ENCODE data around the gene GSDMA. TPM values are rescaled to one million over a fixed set of nuclear protein-coding genes. Genes with fewer than 3 reads are reported as not detected.
"Not testable (repeated sequence)": the region's sequence is repeated elsewhere in the genome, so short reads cannot be mapped to it uniquely, and the experiment has no call there.

GSDMA gene
- total RNA-seq, 1 donor from 2014 or later: not detected

DNA sequence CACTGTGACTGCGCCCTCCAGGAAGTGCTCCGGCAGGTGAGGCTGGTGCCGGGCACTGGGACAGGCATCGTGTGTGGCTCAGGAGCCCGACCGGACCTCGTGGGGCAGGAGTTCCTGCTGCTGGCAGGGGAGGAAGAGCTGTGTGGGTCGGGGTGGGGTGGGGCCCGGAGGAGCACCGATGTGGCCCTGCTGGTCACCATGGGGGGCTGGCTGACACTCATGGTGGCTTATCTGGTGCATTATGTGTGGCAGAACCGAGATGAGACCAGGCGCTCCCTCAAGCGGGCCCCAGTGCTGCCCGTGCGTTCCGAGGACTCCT lies 18.5 kb upstream of the GSDMA start:
- Mint-ChIP-seq H3K27me3 (ENCODE audit: unreplicated experiment) (peaks cover 3% of the 10 kb centered on the region), H3K27ac (ENCODE audit: unreplicated experiment) (no peak overlapping the region), H3K36me3 (ENCODE audit: low read depth, unreplicated experiment) (peaks cover 4% of the 10 kb centered on the region), H3K4me3 (ENCODE audit: unreplicated experiment) (no peak overlapping the region), H3K9me3 (ENCODE audit: unreplicated experiment) (no peaks in the 10 kb centered on the region), H3K4me1 (ENCODE audit: unreplicated experiment) (peaks cover 17% of the 10 kb centered on the region)
- DNase-seq (ENCODE audit: low spot score): no peak
- no peak for TF ChIP-seq CTCF (IDR thresholded peaks at IDR 0.05; ENCODE audit: unreplicated experiment)

GRCh38 chr17:39946551-39947330 lies 16.1 kb upstream of the GSDMA start:
- H3K4me3 Mint-ChIP-seq (ENCODE audit: unreplicated experiment): no peak overlapping the region
- H3K27ac Mint-ChIP-seq (ENCODE audit: unreplicated experiment): no peak overlapping the region
- DNase-seq (ENCODE audit: low spot score): no peak
- no peak for TF ChIP-seq CTCF (IDR thresholded peaks at IDR 0.05; ENCODE audit: unreplicated experiment)
- H3K9me3 Mint-ChIP-seq (ENCODE audit: unreplicated experiment): no peaks in the 10 kb centered on the region
- H3K27me3 Mint-ChIP-seq (ENCODE audit: unreplicated experiment): peaks cover 12% of the 10 kb centered on the region
- H3K4me1 Mint-ChIP-seq (ENCODE audit: unreplicated experiment): peaks cover 14% of the 10 kb centered on the region
- H3K36me3 Mint-ChIP-seq (ENCODE audit: low read depth, unreplicated experiment): peaks cover 3% of the 10 kb centered on the region

DNA sequence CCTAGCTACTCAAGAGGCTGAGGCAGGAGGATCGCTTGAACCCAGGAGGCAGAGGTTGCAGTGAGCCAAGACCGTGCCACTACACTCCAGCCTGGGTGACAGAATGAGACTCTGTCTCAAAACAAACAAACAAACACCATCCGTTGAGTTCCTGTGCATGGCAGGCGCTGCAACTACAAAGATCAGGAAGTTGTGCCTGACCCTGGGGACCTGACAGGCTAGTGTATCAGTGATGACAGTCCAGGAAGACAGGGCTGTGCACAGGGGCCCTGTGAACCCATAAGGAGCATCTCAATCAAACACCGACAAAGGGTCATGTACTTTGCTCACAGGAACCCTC lies 14.3 kb upstream of the GSDMA start:
- H3K9me3 Mint-ChIP-seq (ENCODE audit: unreplicated experiment); H3K4me3 Mint-ChIP-seq (ENCODE audit: unreplicated experiment); DNase-seq (ENCODE audit: low spot score); H3K27ac Mint-ChIP-seq (ENCODE audit: unreplicated experiment); H3K36me3 Mint-ChIP-seq (ENCODE audit: low read depth, unreplicated experiment): not testable (repeated sequence)
- peaks cover 14% of the 10 kb centered on the region for H3K4me1 Mint-ChIP-seq (ENCODE audit: unreplicated experiment)
- H3K27me3 Mint-ChIP-seq (ENCODE audit: unreplicated experiment): peaks cover 16% of the 10 kb centered on the region

- no peak for TF ChIP-seq CTCF (IDR thresholded peaks at IDR 0.05; ENCODE audit: unreplicated experiment)
- DNase-seq (ENCODE audit: low spot score): no peak
- peaks cover 3% of the 10 kb centered on the region for H3K36me3 Mint-ChIP-seq (ENCODE audit: low read depth, unreplicated experiment)
- no peak overlapping the region for H3K4me3 Mint-ChIP-seq (ENCODE audit: unreplicated experiment)
- peaks cover 14% of the 10 kb centered on the region for H3K4me1 Mint-ChIP-seq (ENCODE audit: unreplicated experiment)
- no peaks in the 10 kb centered on the region for H3K9me3 Mint-ChIP-seq (ENCODE audit: unreplicated experiment)
- H3K27ac Mint-ChIP-seq (ENCODE audit: unreplicated experiment): no peak overlapping the region
- H3K27me3 Mint-ChIP-seq (ENCODE audit: unreplicated experiment): peaks cover 20% of the 10 kb centered on the region
Measured at GRCh38 chr17:39949028-39949427, 13.8 kb upstream of the GSDMA start.

DNA sequence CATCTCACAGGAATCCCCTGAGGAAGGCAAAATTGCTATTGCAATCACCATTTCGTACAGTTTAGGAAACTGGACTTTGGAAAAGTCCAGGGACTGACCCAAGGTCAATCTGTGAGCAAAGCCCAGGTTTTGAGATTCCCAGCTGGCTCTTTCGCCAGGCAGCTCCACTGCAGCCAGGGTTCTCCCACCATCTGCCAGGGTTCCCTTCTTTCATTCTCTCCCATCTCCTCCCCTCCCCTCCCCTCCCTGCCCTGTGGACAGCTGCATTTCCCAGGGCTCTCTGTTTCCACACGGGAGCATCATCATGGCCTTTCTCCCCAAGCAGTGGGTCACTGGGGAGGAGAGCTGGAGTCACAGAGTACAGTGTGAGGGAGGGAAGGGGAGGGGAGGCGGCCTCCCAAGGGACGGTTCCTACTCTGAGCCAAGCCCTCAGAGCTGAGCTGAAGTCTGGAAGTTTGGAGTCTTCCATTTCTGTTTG lies 11.9 kb upstream of the GSDMA start:
- Mint-ChIP-seq H3K9me3 (ENCODE audit: unreplicated experiment) (no peaks in the 10 kb centered on the region), H3K4me3 (ENCODE audit: unreplicated experiment) (no peak overlapping the region), H3K27ac (ENCODE audit: unreplicated experiment) (no peak overlapping the region), H3K36me3 (ENCODE audit: low read depth, unreplicated experiment) (peaks cover 3% of the 10 kb centered on the region), H3K27me3 (ENCODE audit: unreplicated experiment) (peaks cover 22% of the 10 kb centered on the region), H3K4me1 (ENCODE audit: unreplicated experiment) (peaks cover 14% of the 10 kb centered on the region)
- no peak for DNase-seq (ENCODE audit: low spot score)
- TF ChIP-seq CTCF (IDR thresholded peaks at IDR 0.05; ENCODE audit: unreplicated experiment): no peak
